PC-3 (cell line): Measurements from ENCODE around the gene RND1. TPM values are rescaled to one million over a fixed set of nuclear protein-coding genes. Genes with fewer than 3 reads are reported as not detected.

Experiments
- ATAC-seq: fragments of 200-7000 bp; cut with Tn5 transposase; 2 replicates; pipeline ENCODE4 v1.9.1; 2020; ENCODE audit warnings: mild to moderate bottlenecking, moderate library complexity
- BruUV-seq: library from RNA; stranded (reverse); fragments of 400-500 nt; replicated peaks from 2 replicates; lab custom pipeline; 2021; lab: Mats Ljungman, UMichigan
- CTCF ChIA-PET: fragments of 300-600 bp; sonication (Branson Sonifier 250); formaldehyde crosslinking; loops from one replicate; lab custom pipeline; 2022; ENCODE audit warnings: antibody characterized with exemption; lab: Charles Lee
- POLR2A ChIA-PET: fragments of 300-600 bp; sonication (Branson Sonifier 250); formaldehyde crosslinking; loops from one replicate; lab custom pipeline; 2022; ENCODE audit warnings: antibody characterized with exemption; ENCODE audit not compliant: unreplicated experiment; lab: Charles Lee
- DNase-seq: peaks from one replicate; pipeline ENCODE4 v3.0.0-alpha.2; 2015
- H2AFZ ChIP-seq: fragments of 300-600 bp; sonication (generic); 2 replicates; pipeline ENCODE4 v1.6.0; 2016; ENCODE audit warnings: antibody characterized with exemption, low read length
- H3F3A ChIP-seq: fragments of 300-600 bp; sonication (generic); one replicate; pipeline ENCODE4 v1.6.0; 2017; ENCODE audit warnings: antibody characterized with exemption, low read length, control low read depth, mild to moderate bottlenecking; ENCODE audit not compliant: unreplicated experiment
- H3K27ac ChIP-seq: fragments of 300-600 bp; sonication (generic); 2 replicates; pipeline ENCODE4 v1.5.1; 2016; ENCODE audit warnings: mild to moderate bottlenecking, low read length
- H3K27me3 ChIP-seq: fragments of 300-600 bp; sonication (generic); 2 replicates; pipeline ENCODE4 v1.6.1; 2016; ENCODE audit warnings: low read length, mixed read lengths
- H3K36me3 ChIP-seq: fragments of 300-600 bp; sonication (generic); 2 replicates; pipeline ENCODE4 v1.6.1; 2016; ENCODE audit warnings: low read depth, mixed run types, low read length, mixed read lengths
- H3K4me1 ChIP-seq: fragments of 300-600 bp; sonication (generic); 2 replicates; pipeline ENCODE4 v1.5.1; 2016; ENCODE audit warnings: low read length; ENCODE audit not compliant: insufficient read depth
- H3K4me2 ChIP-seq: fragments of 300-600 bp; sonication (generic); 2 replicates; pipeline ENCODE4 v1.6.0; 2016; ENCODE audit warnings: low read length
- H3K4me3 ChIP-seq: fragments of 300-600 bp; sonication (generic); 2 replicates; pipeline ENCODE4 v1.5.1; 2016; ENCODE audit warnings: mild to moderate bottlenecking, low read length, mixed read lengths
- H3K79me2 ChIP-seq: fragments of 300-600 bp; sonication (generic); 2 replicates; pipeline ENCODE4 v1.6.1; 2017; ENCODE audit warnings: low read length, mixed read lengths
- H3K9ac ChIP-seq: fragments of 300-600 bp; sonication (generic); 2 replicates; pipeline ENCODE4 v1.6.0; 2016; ENCODE audit warnings: mild to moderate bottlenecking, low read length
- H3K9me2 ChIP-seq: fragments of 300-600 bp; sonication (generic); replicated peaks from 2 replicates; pipeline ENCODE4 v1.6.1; 2016; ENCODE audit warnings: mixed run types, low read length, mixed read lengths
- H3K9me3 ChIP-seq: fragments of 300-600 bp; sonication (generic); 2 replicates; pipeline ENCODE4 v1.6.1; 2016; ENCODE audit warnings: low read length, mixed read lengths
- H4K20me1 ChIP-seq: fragments of 300-600 bp; sonication (generic); 2 replicates; pipeline ENCODE4 v1.6.1; 2016; ENCODE audit warnings: low read length, mixed read lengths
- CTCF ChIP-seq: fragments of 300-600 bp; sonication (generic); conservative IDR thresholded peaks from 2 replicates; pipeline ENCODE4 v1.5.1; 2017; ENCODE audit warnings: antibody characterized with exemption, low read depth, mild to moderate bottlenecking, low read length
- EZH2 ChIP-seq: fragments of 300-600 bp; sonication (generic); IDR thresholded peaks from one replicate; pipeline ENCODE4 v1.6.1; 2017; ENCODE audit warnings: antibody characterized with exemption, mild to moderate bottlenecking, low read length; ENCODE audit not compliant: unreplicated experiment
- EZH2phosphoT487 ChIP-seq: fragments of 300-600 bp; sonication (generic); IDR thresholded peaks from 2 replicates; pipeline ENCODE4 v1.6.1; 2018; ENCODE audit warnings: mild to moderate bottlenecking, antibody characterized with exemption, low read length, borderline replicate concordance
- intact Hi-C: fragments of 100-400 bp; cut with micrococcal nuclease; formaldehyde crosslinking; loops from 2 replicates; pipeline ENCODE4 v1.9.0; 2023
- total RNA-seq: library from RNA; depleted of rRNA; stranded (reverse); fragments of >200 nt; gene quantifications from 2 replicates; pipeline ENCODE4 v1.2.3, GENCODE V29; 2014

Gene RND1
- total RNA-seq, 1 experiment from 2014 or later = 8.3 TPM

- H3K36me3 ChIP-seq = no peaks in the 10 kb centered on the region
- ChIA-PET CTCF (interaction anchor here (0.6 kb wide), 1 partner anchor 10 kb away, joined by 4 read pairs; no protein-coding TSS in a partner anchor), POLR2A (no interaction called here)
- no peaks in the 10 kb centered on the region for H3K79me2 ChIP-seq
- no peaks in the 10 kb centered on the region for H4K20me1 ChIP-seq
- H3K27ac ChIP-seq = peak overlapping the region; percentile 67
- ATAC-seq (no peak), DNase-seq (no peak)
- TF ChIP-seq EZH2phosphoT487 (no peak), CTCF (no peak), EZH2 (no peak)
- BruUV-seq = no TSS peak
- intact Hi-C loops = no loop called here
- H3K9me3 ChIP-seq = no peaks in the 10 kb centered on the region
- no peaks in the 10 kb centered on the region for H3K9me2 ChIP-seq
- peak overlapping the region; percentile 44; the same call in 1 of the 2 replicates for H3K4me3 ChIP-seq
- no peaks in the 10 kb centered on the region for H3F3A ChIP-seq
- H3K4me2 ChIP-seq = peak overlapping the region; percentile 72
- no peaks in the 10 kb centered on the region for H3K27me3 ChIP-seq
- H3K4me1 ChIP-seq = peaks cover 27% of the 10 kb centered on the region
- H2AFZ ChIP-seq = peak overlapping the region; percentile 67
- H3K9ac ChIP-seq = peak overlapping the region; percentile 32
Observed at GRCh38 chr12:48881686-48882314, 16.1 kb upstream of the RND1 start.

GRCh38 chr12:48880647-48881046 lies 15.0 kb upstream of the RND1 start:
- Histone ChIP-seq H3K27ac (no peak overlapping the region), H3K9me3 (no peaks in the 10 kb centered on the region), H3K27me3 (no peaks in the 10 kb centered on the region), H3K9me2 (no peaks in the 10 kb centered on the region), H3K79me2 (no peaks in the 10 kb centered on the region), H3K36me3 (no peaks in the 10 kb centered on the region), H3K9ac (no peak overlapping the region), H3F3A (no peaks in the 10 kb centered on the region), H2AFZ (no peak overlapping the region), H4K20me1 (no peaks in the 10 kb centered on the region), H3K4me3 (no peak overlapping the region), H3K4me1 (peaks cover 27% of the 10 kb centered on the region), H3K4me2 (no peak overlapping the region)
- POLR2A ChIA-PET = no interaction called here
- ATAC-seq = no peak
- TF ChIP-seq EZH2phosphoT487 (no peak), EZH2 (no peak), CTCF (no peak)
- BruUV-seq = no TSS peak
- intact Hi-C loops = no loop called here
- DNase-seq = no peak
- CTCF ChIA-PET = no interaction called here

GRCh38 chr12:48878548-48878947 lies 12.9 kb upstream of the RND1 start:
- no TSS peak for BruUV-seq
- POLR2A ChIA-PET = no interaction called here
- Histone ChIP-seq H3K4me1 (peaks cover 22% of the 10 kb centered on the region), H3K79me2 (no peaks in the 10 kb centered on the region), H3K4me2 (no peak overlapping the region), H3K9me2 (no peaks in the 10 kb centered on the region), H3K36me3 (no peaks in the 10 kb centered on the region), H3K27ac (no peak overlapping the region), H3F3A (no peaks in the 10 kb centered on the region), H3K4me3 (no peak overlapping the region), H2AFZ (no peak overlapping the region), H3K9me3 (no peaks in the 10 kb centered on the region), H3K9ac (no peak overlapping the region), H4K20me1 (no peaks in the 10 kb centered on the region), H3K27me3 (no peaks in the 10 kb centered on the region)
- DNase-seq (no peak), ATAC-seq (no peak)
- intact Hi-C loops = no loop called here
- CTCF ChIA-PET = no interaction called here
- TF ChIP-seq EZH2 = no peak
- no peak for TF ChIP-seq CTCF
- no peak for TF ChIP-seq EZH2phosphoT487
